DOHH2 (cell line): Measurements from ENCODE around the gene TSC22D1.

Experiments used
- H3F3A ChIP-seq: fragments of 200-600 bp; sonication (generic), shearing (Covaris generic); 2 replicates; pipeline ENCODE4 v1.6.0; 2016; ENCODE audit warnings: antibody characterized with exemption, mild to moderate bottlenecking; ENCODE audit not compliant: control insufficient read depth, insufficient read depth
- H3K27ac ChIP-seq: fragments of 200-600 bp; sonication (generic); 2 replicates; pipeline ENCODE4 v1.5.1; 2014; ENCODE audit warnings: low read depth, mild to moderate bottlenecking, low read length, moderate library complexity
- H3K27me3 ChIP-seq: fragments of 200-600 bp; sonication (generic); 2 replicates; pipeline ENCODE4 v1.6.1; 2014; ENCODE audit warnings: mild to moderate bottlenecking, low read length, mixed read lengths; ENCODE audit not compliant: control insufficient read depth
- H3K36me3 ChIP-seq: fragments of 200-600 bp; sonication (generic); 2 replicates; pipeline ENCODE4 v1.6.1; 2014; ENCODE audit warnings: mild to moderate bottlenecking, low read length, moderate library complexity, mixed read lengths; ENCODE audit not compliant: control insufficient read depth
- H3K4me1 ChIP-seq: fragments of 200-600 bp; sonication (generic); 2 replicates; pipeline ENCODE4 v1.6.1; 2014; ENCODE audit warnings: mild to moderate bottlenecking, low read length, mixed read lengths; ENCODE audit not compliant: control insufficient read depth
- H3K4me2 ChIP-seq: fragments of 200-600 bp; sonication (generic); 2 replicates; pipeline ENCODE4 v1.6.0; 2014; ENCODE audit warnings: mild to moderate bottlenecking, low read length, moderate library complexity
- H3K4me3 ChIP-seq: fragments of 200-600 bp; sonication (generic); 2 replicates; pipeline ENCODE4 v1.5.1; 2014; ENCODE audit warnings: mild to moderate bottlenecking, low read length, mixed read lengths
- H3K79me2 ChIP-seq: fragments of 200-600 bp; sonication (generic); 2 replicates; pipeline ENCODE4 v1.6.1; 2014; ENCODE audit warnings: mild to moderate bottlenecking, low read length, mixed read lengths; ENCODE audit not compliant: control insufficient read depth
- H3K9me2 ChIP-seq: fragments of 200-600 bp; sonication (generic); replicated peaks from 2 replicates; pipeline ENCODE4 v1.6.1; 2014; ENCODE audit warnings: mild to moderate bottlenecking, low read length, mixed read lengths; ENCODE audit not compliant: control insufficient read depth
- H3K9me3 ChIP-seq: fragments of 200-600 bp; sonication (generic); 2 replicates; pipeline ENCODE4 v1.6.1; 2014; ENCODE audit warnings: antibody characterized with exemption, low read length, mixed read lengths; ENCODE audit not compliant: control insufficient read depth, insufficient read depth
- H4K20me1 ChIP-seq: fragments of 200-600 bp; sonication (generic); 2 replicates; pipeline ENCODE4 v1.6.0; 2014; ENCODE audit warnings: low read depth, mild to moderate bottlenecking, antibody characterized with exemption, low read length, moderate library complexity; ENCODE audit not compliant: control insufficient read depth, insufficient read depth
- EZH2phosphoT487 ChIP-seq: fragments of 200-600 bp; sonication (generic); IDR thresholded peaks from 2 replicates; pipeline ENCODE4 v1.6.1; 2017; ENCODE audit warnings: borderline replicate concordance, mild to moderate bottlenecking, antibody characterized with exemption, low read length, moderate library complexity, mixed read lengths
- TF ChIP-seq, protein P1 (sequence below): fragments of 200-600 bp; sonication (generic); IDR thresholded peaks from one replicate; pipeline ENCODE4 v1.5.1; 2014; ENCODE audit warnings: antibody characterized with exemption, mild to moderate bottlenecking, low read depth, low read length; ENCODE audit not compliant: poor library complexity, severe bottlenecking

TSC22D1 gene

DNA sequence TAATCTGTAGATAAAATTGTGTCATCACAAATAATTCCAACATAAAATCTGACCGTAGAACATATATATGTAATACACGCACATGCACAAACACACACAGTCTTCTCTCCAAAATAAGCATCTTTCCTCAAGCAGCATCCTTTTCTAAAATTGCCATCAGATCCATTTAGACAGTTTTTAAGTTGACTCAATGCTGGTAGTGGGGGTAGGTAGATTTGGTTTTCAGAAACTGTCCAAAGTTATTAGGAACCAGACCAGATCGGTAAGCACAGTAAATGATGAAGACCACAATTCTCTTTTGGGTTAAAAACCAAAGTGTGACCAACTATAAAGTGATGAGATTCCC is 137.9 kb downstream of the TSC22D1 start:
- Histone ChIP-seq H3K79me2 (peaks cover 28% of the 10 kb centered on the region), H4K20me1 (peaks cover 13% of the 10 kb centered on the region), H3K9me3 (no peaks in the 10 kb centered on the region), H3K27me3 (no peaks in the 10 kb centered on the region), H3K4me3 (no peak overlapping the region), H3K9me2 (no peaks in the 10 kb centered on the region), H3K27ac (no peak overlapping the region), H3K4me1 (peaks cover 41% of the 10 kb centered on the region), H3K36me3 (peaks cover 31% of the 10 kb centered on the region), H3F3A (peaks cover 31% of the 10 kb centered on the region), H3K4me2 (peak overlapping the region; percentile 80)
- TF ChIP-seq EZH2phosphoT487: no peak
- TF ChIP-seq, protein P1, sequence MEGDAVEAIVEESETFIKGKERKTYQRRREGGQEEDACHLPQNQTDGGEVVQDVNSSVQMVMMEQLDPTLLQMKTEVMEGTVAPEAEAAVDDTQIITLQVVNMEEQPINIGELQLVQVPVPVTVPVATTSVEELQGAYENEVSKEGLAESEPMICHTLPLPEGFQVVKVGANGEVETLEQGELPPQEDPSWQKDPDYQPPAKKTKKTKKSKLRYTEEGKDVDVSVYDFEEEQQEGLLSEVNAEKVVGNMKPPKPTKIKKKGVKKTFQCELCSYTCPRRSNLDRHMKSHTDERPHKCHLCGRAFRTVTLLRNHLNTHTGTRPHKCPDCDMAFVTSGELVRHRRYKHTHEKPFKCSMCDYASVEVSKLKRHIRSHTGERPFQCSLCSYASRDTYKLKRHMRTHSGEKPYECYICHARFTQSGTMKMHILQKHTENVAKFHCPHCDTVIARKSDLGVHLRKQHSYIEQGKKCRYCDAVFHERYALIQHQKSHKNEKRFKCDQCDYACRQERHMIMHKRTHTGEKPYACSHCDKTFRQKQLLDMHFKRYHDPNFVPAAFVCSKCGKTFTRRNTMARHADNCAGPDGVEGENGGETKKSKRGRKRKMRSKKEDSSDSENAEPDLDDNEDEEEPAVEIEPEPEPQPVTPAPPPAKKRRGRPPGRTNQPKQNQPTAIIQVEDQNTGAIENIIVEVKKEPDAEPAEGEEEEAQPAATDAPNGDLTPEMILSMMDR: no peak

DNA sequence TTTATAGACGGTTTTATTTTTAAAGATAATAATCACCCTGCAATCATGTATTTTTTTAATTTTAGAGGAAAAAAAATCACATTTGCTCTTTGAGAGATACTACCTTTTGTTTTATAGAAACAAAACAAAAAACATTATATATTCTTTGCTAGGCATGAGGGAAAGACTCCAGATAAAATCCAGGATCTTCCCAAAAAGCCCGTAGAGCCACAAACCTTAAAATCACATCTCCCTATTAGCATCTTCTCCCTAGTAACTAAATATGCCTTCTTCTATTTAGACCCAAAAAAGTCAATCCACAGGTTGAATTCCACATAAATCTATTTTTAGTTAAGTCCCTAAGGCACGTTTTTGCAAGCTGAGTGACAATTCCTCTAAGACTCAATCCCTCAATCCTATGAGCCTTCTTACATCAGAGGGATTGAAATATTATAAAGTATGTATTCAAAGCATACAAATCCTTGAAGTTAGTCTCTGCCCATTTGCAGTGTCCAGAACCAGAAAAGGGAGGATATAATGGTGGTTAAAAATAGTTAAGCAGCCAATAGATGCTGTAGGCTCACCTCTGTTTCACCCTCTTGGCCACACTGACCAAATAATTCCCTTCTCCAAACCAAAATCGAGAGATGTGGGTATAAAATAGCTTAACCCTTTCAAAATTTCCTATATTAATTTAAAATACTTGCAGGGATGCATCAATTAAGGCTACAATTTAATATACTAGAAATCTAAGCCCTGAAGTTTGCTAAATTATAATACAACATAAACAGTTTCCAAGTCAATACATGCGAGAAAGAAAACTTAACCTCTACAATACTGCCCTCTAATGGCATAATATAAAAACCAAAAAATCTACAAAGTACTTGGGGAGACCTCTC is 138.5 kb downstream of the TSC22D1 start:
- Histone ChIP-seq H3K79me2 (peaks cover 28% of the 10 kb centered on the region), H3K9me3 (no peaks in the 10 kb centered on the region), H3K27me3 (no peaks in the 10 kb centered on the region), H3K36me3 (peaks cover 37% of the 10 kb centered on the region), H3F3A (peaks cover 34% of the 10 kb centered on the region), H3K4me1 (peaks cover 42% of the 10 kb centered on the region), H3K9me2 (no peaks in the 10 kb centered on the region), H3K27ac (peak overlapping the region; percentile 74), H3K4me3 (peak overlapping the region; percentile 93), H3K4me2 (peak overlapping the region; percentile 80), H4K20me1 (peaks cover 13% of the 10 kb centered on the region)
- TF ChIP-seq EZH2phosphoT487: no peak
- TF ChIP-seq, protein P1: peak; percentile 55

DNA sequence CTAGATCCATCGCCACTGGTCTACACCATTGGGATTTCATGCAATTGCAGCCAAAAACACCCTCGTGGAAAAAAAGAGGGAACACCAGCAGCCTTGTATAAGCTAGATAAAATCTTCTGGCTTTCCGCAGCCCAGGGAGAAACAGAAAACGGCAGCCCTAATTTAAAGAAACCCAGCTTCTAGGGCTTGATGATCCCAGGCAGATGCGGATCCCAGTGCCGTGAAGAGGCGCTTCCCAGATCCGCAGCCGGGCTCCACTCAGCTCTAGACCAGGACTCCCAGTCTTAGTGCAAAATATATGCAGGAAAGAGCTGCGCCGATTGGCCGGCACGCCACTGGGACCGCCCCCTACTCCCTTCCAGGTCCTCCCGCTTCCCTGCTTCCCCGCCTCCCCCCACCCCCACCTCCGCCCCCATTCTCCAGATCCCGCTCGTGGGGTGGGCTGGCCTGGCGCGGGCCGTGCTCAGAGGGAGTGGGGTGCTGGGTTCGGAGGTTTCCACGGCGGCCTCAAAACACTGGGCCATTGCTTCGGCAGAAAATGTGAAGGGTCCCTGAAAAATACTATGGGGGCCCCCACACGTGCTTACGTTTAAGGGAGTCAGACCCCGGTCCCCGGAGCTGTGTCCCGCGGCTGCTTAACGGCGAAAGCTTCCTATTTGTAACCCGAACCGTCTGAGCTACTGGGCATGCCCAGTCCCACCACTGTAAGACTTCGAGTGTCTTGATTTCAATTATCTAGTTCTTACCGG is 139.4 kb downstream of the TSC22D1 start:
- Histone ChIP-seq H3K9me3 (no peaks in the 10 kb centered on the region), H4K20me1 (peaks cover 13% of the 10 kb centered on the region), H3K9me2 (no peaks in the 10 kb centered on the region), H3K27me3 (no peaks in the 10 kb centered on the region), H3K27ac (peak overlapping the region; percentile 74), H3K4me1 (peaks cover 42% of the 10 kb centered on the region), H3K4me2 (peak overlapping the region; percentile 80), H3K79me2 (peaks cover 28% of the 10 kb centered on the region), H3K4me3 (peak overlapping the region; percentile 93), H3F3A (peaks cover 39% of the 10 kb centered on the region), H3K36me3 (peaks cover 38% of the 10 kb centered on the region)
- TF ChIP-seq EZH2phosphoT487: no peak
- TF ChIP-seq, protein P1: no peak
